HCT116 (cell line): ENCODE measurements around the gene PTPRQ. TPM values are rescaled to one million over a fixed set of nuclear protein-coding genes. Genes with fewer than 3 reads are reported as not detected.
A peak's percentile ranks its signal among the peaks of the same experiment; 100 is the strongest.

Experiments used
- ATAC-seq: fragments of 200-7000 bp; cut with Tn5 transposase; 2 replicates; pipeline ENCODE4 v1.9.1; 2020; ENCODE audit warnings: mild to moderate bottlenecking, moderate library complexity
- BruUV-seq: library from RNA; stranded (reverse); fragments of 400-500 nt; replicated peaks from 2 replicates; lab custom pipeline; 2021; lab: Mats Ljungman, UMichigan
- CTCF ChIA-PET: fragments of 300-600 bp; sonication (Branson Sonifier 250); formaldehyde crosslinking; loops from one replicate; lab custom pipeline; 2021; ENCODE audit warnings: antibody characterized with exemption; lab: Charles Lee
- POLR2A ChIA-PET: fragments of 300-600, 350-600 bp; sonication (Branson Sonifier 250); formaldehyde crosslinking; loops from one replicate; lab custom pipeline; 2021; ENCODE audit warnings: antibody characterized with exemption; lab: Charles Lee
- RAD21 ChIA-PET, 2 experiments: fragments of 300-600 bp; sonication (Branson Sonifier 250); formaldehyde crosslinking; loops; one replicate each; lab custom pipeline; 2023; ENCODE audit warnings: low total read pairs in 2 of 2; ENCODE audit not compliant: uncharacterized antibody in 2 of 2, unreplicated experiment in 2 of 2, low non-redundant PET in 1 of 2; lab: Charles Lee
- DNase-seq: peaks from one replicate; pipeline ENCODE4 v3.0.0-alpha.2; 2010; ENCODE audit warnings: low read depth, low spot score
- H2AFZ ChIP-seq: fragments of 200-600 bp; shearing (Covaris generic), sonication (generic); 2 replicates; pipeline ENCODE4 v1.6.1; 2017; ENCODE audit warnings: low read depth, mixed run types, mixed read lengths, antibody characterized with exemption, low read length; ENCODE audit not compliant: poor library complexity, severe bottlenecking
- H3K27ac ChIP-seq: 2 replicates; pipeline ENCODE4 v1.5.1; 2012; ENCODE audit warnings: low read depth, low read length
- H3K27me3 ChIP-seq: fragments of 200-600 bp; sonication (generic); 2 replicates; pipeline ENCODE4 v1.6.1; 2016; ENCODE audit warnings: mixed run types, low read length, mixed read lengths; ENCODE audit not compliant: insufficient read depth
- H3K36me3 ChIP-seq, 2 experiments: fragments of 200-500 bp in 1 of 2; fragments of 200-600 bp in 1 of 2; sonication (Bioruptor generic) in 1 of 2; sonication (generic) in 1 of 2; 2 replicates each; pipeline versions ENCODE4 v1.5.1 to v1.6.1; 2014 to 2016; ENCODE audit warnings: low read length in 2 of 2, inconsistent platforms in 1 of 2, mixed read lengths in 1 of 2, mixed run types in 1 of 2; ENCODE audit not compliant: insufficient read depth in 2 of 2, control insufficient read depth in 1 of 2
- H3K4me1 ChIP-seq, 2 experiments: fragments of 200-600 bp in 1 of 2; sonication (generic) in 1 of 2; 2 replicates each; pipeline versions ENCODE4 v1.5.1 to v1.6.1; 2012 to 2017; ENCODE audit warnings: low read length in 2 of 2, inconsistent platforms in 1 of 2, mild to moderate bottlenecking in 1 of 2, mixed read lengths in 1 of 2, mixed run types in 1 of 2, moderate library complexity in 1 of 2; ENCODE audit not compliant: insufficient read depth in 2 of 2, control insufficient read depth in 1 of 2
- H3K4me2 ChIP-seq: fragments of 200-600 bp; sonication (generic); 2 replicates; pipeline ENCODE4 v1.6.1; 2017; ENCODE audit warnings: mixed run types, low read length, mixed read lengths
- H3K4me3 ChIP-seq, 2 experiments: fragments of 200-600 bp in 1 of 2; sonication (generic) in 1 of 2; replicated peaks in 1 of 2; 2 replicates each; pipeline ENCODE4 v1.5.1; 2011 to 2016; ENCODE audit warnings: low read length in 2 of 2, control low read depth in 1 of 2, low read depth in 1 of 2, mild to moderate bottlenecking in 1 of 2, mixed read lengths in 1 of 2, mixed run types in 1 of 2
- H3K79me2 ChIP-seq: fragments of 200-600 bp; sonication (generic); 2 replicates; pipeline ENCODE4 v1.6.1; 2017; ENCODE audit warnings: mild to moderate bottlenecking, mixed run types, low read length, moderate library complexity, mixed read lengths; ENCODE audit not compliant: insufficient read depth
- H3K9ac ChIP-seq: fragments of 200-600 bp; sonication (generic); 2 replicates; pipeline ENCODE4 v1.6.1; 2016; ENCODE audit warnings: low read length, mixed read lengths
- H3K9me2 ChIP-seq: fragments of 200-600 bp; sonication (generic), shearing (Covaris generic); 2 replicates; pipeline ENCODE4 v1.6.1; 2017; ENCODE audit warnings: mixed run types, mild to moderate bottlenecking, moderate library complexity; ENCODE audit not compliant: insufficient read depth
- H3K9me3 ChIP-seq, 2 experiments: fragments of 200-500 bp in 1 of 2; fragments of 200-600 bp in 1 of 2; sonication (Bioruptor generic) in 1 of 2; sonication (generic) in 1 of 2; 2 replicates each; pipeline ENCODE4 v1.6.1; 2014 to 2017; ENCODE audit warnings: low read length in 2 of 2, mixed read lengths in 2 of 2, inconsistent platforms in 1 of 2, low read depth in 1 of 2, mild to moderate bottlenecking in 1 of 2, mixed run types in 1 of 2, moderate library complexity in 1 of 2; ENCODE audit not compliant: control insufficient read depth in 1 of 2, insufficient read depth in 1 of 2
- H4K20me1 ChIP-seq: fragments of 200-600 bp; sonication (generic), shearing (Covaris generic); 2 replicates; pipeline ENCODE4 v1.6.1; 2017; ENCODE audit warnings: mixed run types, mild to moderate bottlenecking, moderate library complexity; ENCODE audit not compliant: insufficient read depth
- ATF3 ChIP-seq: IDR thresholded peaks from 2 replicates; pipeline ENCODE4 v1.6.1; 2012
- CEBPB ChIP-seq: IDR thresholded peaks from 2 replicates; pipeline ENCODE4 v1.6.1; 2012; ENCODE audit warnings: low read depth
- CTCF ChIP-seq, 3 experiments: fragments of 200-600 bp in 1 of 3; sonication (generic) in 1 of 3; IDR thresholded peaks in 2 of 3; conservative IDR thresholded peaks in 1 of 3; 2 replicates each; pipeline ENCODE4 v1.5.1; 2012 to 2017; ENCODE audit warnings: low read depth in 2 of 3, low read length in 2 of 3, antibody characterized with exemption in 1 of 3, borderline replicate concordance in 1 of 3, control low read depth in 1 of 3, mild to moderate bottlenecking in 1 of 3, mixed read lengths in 1 of 3, mixed run types in 1 of 3, moderate library complexity in 1 of 3; ENCODE audit not compliant: insufficient read depth in 1 of 3
- FOSL1 ChIP-seq: IDR thresholded peaks from 2 replicates; pipeline ENCODE4 v1.6.1; 2012; ENCODE audit warnings: low read depth
- MAX ChIP-seq: IDR thresholded peaks from 2 replicates; pipeline ENCODE4 v1.6.1; 2012
- SIN3A ChIP-seq: IDR thresholded peaks from 2 replicates; pipeline ENCODE4 v1.6.1; 2012; ENCODE audit warnings: low read depth
- YY1 ChIP-seq: IDR thresholded peaks from 2 replicates; pipeline ENCODE4 v1.6.1; 2011; ENCODE audit warnings: low read length, low read depth, moderate library complexity, mild to moderate bottlenecking; ENCODE audit not compliant: insufficient replicate concordance; ENCODE audit errors: extremely low read depth
- intact Hi-C: fragments of 100-400 bp; cut with micrococcal nuclease; formaldehyde crosslinking; loops from 2 replicates; pipeline ENCODE4 v1.10.0; 2022
- total RNA-seq: library from RNA; stranded (reverse); gene quantifications from one replicate; pipeline ENCODE4 v1.2.1, GENCODE V29; 2021; ENCODE audit not compliant: unreplicated experiment
- TF ChIP-seq, protein P1 (sequence below): IDR thresholded peaks from 2 replicates; pipeline ENCODE4 v1.6.1; 2011; ENCODE audit warnings: mild to moderate bottlenecking, low read length, moderate library complexity; ENCODE audit not compliant: insufficient replicate concordance; ENCODE audit errors: extremely low read depth

The PTPRQ gene
- total RNA-seq, 1 experiment from 2014 or later: not detected

- H3K36me3 ChIP-seq: no peaks in the 10 kb centered on the region
- no TSS peak for BruUV-seq
- ATAC-seq: no peak
- CTCF ChIA-PET: no interaction called here
- TF ChIP-seq FOSL1: peak; percentile 27; the same call in 1 of the 2 replicates
- TF ChIP-seq CTCF (IDR thresholded peaks at IDR 0.05 in 2 of 3, conservative IDR thresholded peaks at IDR 0.05 in 1 of 3; ENCODE audit: borderline replicate concordance in 1 of 3, insufficient read depth in 1 of 3, low read depth in 2 of 3, low read length in 2 of 3): no peak
- TF ChIP-seq ATF3: no peak
- TF ChIP-seq, all 23 proteins: peak for 1
- H3K9me2 ChIP-seq: no peaks in the 10 kb centered on the region
- no peak for DNase-seq
- no peaks in the 10 kb centered on the region for H3K9me3 ChIP-seq
- no peak overlapping the region for H3K9ac ChIP-seq
- peak overlapping the region; percentile 50 for H3K4me2 ChIP-seq
- H3K4me1 ChIP-seq: peaks cover 0 to 11% of the 10 kb centered on the region in 2 experiments; a peak in 2 of 4 replicates
- POLR2A ChIA-PET: no interaction called here
- H3K27ac ChIP-seq: no peak overlapping the region
- 0 out of 2 replicates have a peak, but pooled peaks cover 6% of the 10 kb centered on the region for H3K27me3 ChIP-seq
- H4K20me1 ChIP-seq: no peaks in the 10 kb centered on the region
- intact Hi-C loops: no loop called here
- no peak overlapping the region for H3K4me3 ChIP-seq
- H2AFZ ChIP-seq: peak overlapping the region; percentile 67
- RAD21 ChIA-PET: no interaction called here
- H3K79me2 ChIP-seq: no peaks in the 10 kb centered on the region
Measured at GRCh38 chr12:80702889-80703805, 259.1 kb downstream of the PTPRQ start.

DNA sequence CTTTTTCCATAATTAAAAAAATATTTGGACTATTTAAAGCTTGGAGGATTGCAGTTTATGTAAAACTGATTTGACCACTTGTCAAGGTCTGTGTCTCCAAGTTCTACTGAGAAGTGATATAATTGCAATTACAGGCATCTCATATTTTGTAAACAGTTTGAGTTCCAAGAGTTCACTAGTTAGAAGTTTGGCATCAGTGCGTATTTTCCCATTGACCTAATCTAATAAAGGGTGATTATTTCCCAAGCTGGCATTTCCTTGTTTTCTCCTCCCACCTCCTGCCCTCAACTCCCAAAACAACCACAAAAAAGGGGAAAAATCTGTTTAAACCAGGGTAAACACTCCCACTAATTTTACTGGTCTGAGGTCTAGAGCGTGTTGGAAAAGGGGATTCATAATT lies 260.4 kb downstream of the PTPRQ start:
- Histone ChIP-seq H3K27ac (no peak overlapping the region), H3K9me3 (no peaks in the 10 kb centered on the region), H3K4me1 (peaks cover 0 to 11% of the 10 kb centered on the region in 2 experiments; a peak in 2 of 4 replicates), H3K36me3 (no peaks in the 10 kb centered on the region), H3K9me2 (no peaks in the 10 kb centered on the region), H3K4me3 (no peak overlapping the region), H4K20me1 (no peaks in the 10 kb centered on the region), H3K79me2 (no peaks in the 10 kb centered on the region), H3K27me3 (no peaks in the 10 kb centered on the region), H2AFZ (no peak overlapping the region), H3K9ac (no peak overlapping the region), H3K4me2 (no peak overlapping the region)
- TF ChIP-seq CEBPB: no peak
- TF ChIP-seq FOSL1: no peak
- TF ChIP-seq, protein P1, sequence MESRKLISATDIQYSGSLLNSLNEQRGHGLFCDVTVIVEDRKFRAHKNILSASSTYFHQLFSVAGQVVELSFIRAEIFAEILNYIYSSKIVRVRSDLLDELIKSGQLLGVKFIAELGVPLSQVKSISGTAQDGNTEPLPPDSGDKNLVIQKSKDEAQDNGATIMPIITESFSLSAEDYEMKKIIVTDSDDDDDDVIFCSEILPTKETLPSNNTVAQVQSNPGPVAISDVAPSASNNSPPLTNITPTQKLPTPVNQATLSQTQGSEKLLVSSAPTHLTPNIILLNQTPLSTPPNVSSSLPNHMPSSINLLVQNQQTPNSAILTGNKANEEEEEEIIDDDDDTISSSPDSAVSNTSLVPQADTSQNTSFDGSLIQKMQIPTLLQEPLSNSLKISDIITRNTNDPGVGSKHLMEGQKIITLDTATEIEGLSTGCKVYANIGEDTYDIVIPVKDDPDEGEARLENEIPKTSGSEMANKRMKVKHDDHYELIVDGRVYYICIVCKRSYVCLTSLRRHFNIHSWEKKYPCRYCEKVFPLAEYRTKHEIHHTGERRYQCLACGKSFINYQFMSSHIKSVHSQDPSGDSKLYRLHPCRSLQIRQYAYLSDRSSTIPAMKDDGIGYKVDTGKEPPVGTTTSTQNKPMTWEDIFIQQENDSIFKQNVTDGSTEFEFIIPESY: no peak
- TF ChIP-seq SIN3A: no peak
- TF ChIP-seq MAX: no peak
- TF ChIP-seq YY1: no peak
- no peak for TF ChIP-seq ATF3
- no TSS peak for BruUV-seq
- ChIA-PET RAD21 (no interaction called here), CTCF (no interaction called here), POLR2A (no interaction called here)
- ATAC-seq (no peak), DNase-seq (no peak)
- intact Hi-C loops: no loop called here
